Endothelial cell of umbilical vein (primary cell): ENCODE data around the gene SAMD10. TPM values are rescaled to one million over a fixed set of nuclear protein-coding genes. Genes with fewer than 3 reads are reported as not detected.

Source experiments
- BruUV-seq: library from RNA; stranded (reverse); fragments of 400-500 nt; replicated peaks from 2 replicates; lab custom pipeline; 2021; lab: Mats Ljungman, UMichigan
- CTCF ChIA-PET: fragments of 300-600, 350-600 bp; sonication (Branson Sonifier 250); formaldehyde crosslinking; loops from one replicate; lab custom pipeline; 2021; ENCODE audit warnings: antibody characterized with exemption, inconsistent platforms; lab: Charles Lee
- POLR2A ChIA-PET: fragments of 300-600, 350-600 bp; sonication (Branson Sonifier 250); formaldehyde crosslinking; loops from one replicate; lab custom pipeline; 2021; ENCODE audit warnings: antibody characterized with exemption, inconsistent platforms; lab: Charles Lee
- DNase-seq: peaks from one replicate; pipeline ENCODE4 v3.0.0-alpha.2; 2011; ENCODE audit warnings: low read depth, low spot score
- FAIRE-seq: peaks from 2 replicates; lab custom pipeline; 2011; peaks lifted over from hg19 to GRCh38; lab: Jason Lieb, UNC
- H2AFZ ChIP-seq: 2 replicates; pipeline ENCODE4 v1.6.0; 2012; ENCODE audit warnings: low read depth, low read length, control low read depth, inconsistent platforms
- H3K27ac ChIP-seq: 2 replicates; pipeline ENCODE4 v1.5.1; 2011; ENCODE audit warnings: low read depth, mild to moderate bottlenecking, control low read depth, low read length, moderate library complexity; ENCODE audit not compliant: insufficient read depth
- H3K27me3 ChIP-seq, 2 experiments: 2 replicates each; pipeline versions ENCODE4 v1.6.0 to v1.6.1; 2011; ENCODE audit warnings: low read length in 2 of 2, mixed read lengths in 1 of 2; ENCODE audit not compliant: control insufficient read depth in 2 of 2, insufficient read depth in 2 of 2
- H3K36me3 ChIP-seq, 2 experiments: 2 replicates in 1 of 2; 3 replicates in 1 of 2; pipeline ENCODE4 v1.5.1; 2011; ENCODE audit warnings: low read length in 2 of 2, mild to moderate bottlenecking in 1 of 2, moderate library complexity in 1 of 2; ENCODE audit not compliant: control insufficient read depth in 2 of 2, insufficient read depth in 2 of 2; ENCODE audit errors: extremely low read depth in 1 of 2
- H3K4me1 ChIP-seq: 3 replicates; pipeline ENCODE4 v1.5.1; 2011; ENCODE audit warnings: mild to moderate bottlenecking, low read length; ENCODE audit not compliant: control insufficient read depth, insufficient read depth; ENCODE audit errors: extremely low read depth
- H3K4me2 ChIP-seq: 2 replicates; pipeline ENCODE4 v1.6.1; 2011; ENCODE audit warnings: low read length, control low read depth, mixed read lengths; ENCODE audit not compliant: insufficient read depth
- H3K4me3 ChIP-seq, 3 experiments: fragments of 200-600 bp in 1 of 3; sonication (generic), shearing (Covaris generic) in 1 of 3; replicated peaks in 1 of 3; 2 replicates each; pipeline ENCODE4 v1.5.1; 2011 to 2016; ENCODE audit warnings: control low read depth in 3 of 3, low read length in 3 of 3, mild to moderate bottlenecking in 2 of 3, inconsistent platforms in 1 of 3, low read depth in 1 of 3, moderate library complexity in 1 of 3; ENCODE audit not compliant: insufficient read depth in 1 of 3
- H3K79me2 ChIP-seq: 2 replicates; pipeline ENCODE4 v1.6.0; 2012; ENCODE audit warnings: low read length, inconsistent platforms; ENCODE audit not compliant: control insufficient read depth, insufficient read depth
- H3K9ac ChIP-seq: replicated peaks from 2 replicates; pipeline ENCODE3; 2011; ENCODE audit warnings: low read length, control low read depth; ENCODE audit not compliant: insufficient read depth; ENCODE audit errors: extremely low read depth
- H3K9me1 ChIP-seq: replicated peaks from 3 replicates; pipeline ENCODE4 v1.6.0; 2011; ENCODE audit warnings: mild to moderate bottlenecking, low read length; ENCODE audit not compliant: control insufficient read depth, insufficient read depth; ENCODE audit errors: extremely low read depth
- H3K9me3 ChIP-seq: replicated peaks from 2 replicates; pipeline ENCODE4 v1.5.1; 2012; ENCODE audit warnings: low read length, inconsistent platforms; ENCODE audit not compliant: control insufficient read depth, insufficient read depth
- H4K20me1 ChIP-seq: replicated peaks from 2 replicates; pipeline ENCODE3; 2011; ENCODE audit warnings: mild to moderate bottlenecking, low read length; ENCODE audit not compliant: control insufficient read depth, insufficient read depth; ENCODE audit errors: extremely low read depth
- EZH2 ChIP-seq: IDR thresholded peaks from 2 replicates; pipeline ENCODE4 v1.6.1; 2012; ENCODE audit warnings: borderline replicate concordance, low read depth, mild to moderate bottlenecking, moderate library complexity, low read length, inconsistent platforms; ENCODE audit not compliant: severe bottlenecking
- FOS ChIP-seq: IDR thresholded peaks from 2 replicates; pipeline ENCODE4 v1.6.1; 2011; ENCODE audit warnings: mild to moderate bottlenecking, low read length, moderate library complexity, borderline replicate concordance; ENCODE audit not compliant: insufficient read depth
- GATA2 ChIP-seq: IDR thresholded peaks from 2 replicates; pipeline ENCODE4 v1.7.0; 2011; ENCODE audit warnings: low read depth, mild to moderate bottlenecking, moderate library complexity, mixed read lengths, low read length; ENCODE audit not compliant: insufficient read length, insufficient read depth
- JUN ChIP-seq: IDR thresholded peaks from 2 replicates; pipeline ENCODE4 v1.6.1; 2011; ENCODE audit warnings: borderline replicate concordance, low read depth; ENCODE audit not compliant: insufficient read length, insufficient read depth
- MYC ChIP-seq: IDR thresholded peaks from one replicate; pipeline ENCODE4 v1.6.1; 2011; ENCODE audit warnings: mild to moderate bottlenecking, low read depth, low read length
- POLR2AphosphoS5 ChIP-seq: IDR thresholded peaks from 2 replicates; pipeline ENCODE4 v1.6.1; 2012; ENCODE audit warnings: low read depth, mild to moderate bottlenecking, control low read depth, low read length, moderate library complexity; ENCODE audit not compliant: insufficient read depth
- dilution Hi-C: fragments of 300-500 bp; cut with MboI; formaldehyde crosslinking; loops from one replicate; pipeline ENCODE4 v1.15.0; 2019; ENCODE audit warnings: low sequenced_read_pairs; ENCODE audit not compliant: extremely low pct_ligation_motif_present
- intact Hi-C: fragments of 100-400 bp; cut with micrococcal nuclease; formaldehyde crosslinking; loops from one replicate; pipeline ENCODE4 v1.10.0; 2022
- polyA plus RNA-seq, 4 experiments: library from polyadenylated mRNA; depleted of rRNA in 3 of 4; stranded (reverse) in 3 of 4; unstranded in 1 of 4; fragments of >200 nt; gene quantifications; 2 replicates each; pipeline versions ENCODE4 v1.2.1 to v1.2.3, GENCODE V29; 2011 to 2012; ENCODE audit warnings: missing spikeins in 1 of 4
- total RNA-seq: library from RNA; stranded (reverse); gene quantifications from 2 replicates; pipeline ENCODE4 v1.2.3, GENCODE V29; 2021
- TF ChIP-seq, protein P1 (sequence below): IDR thresholded peaks from 2 replicates; pipeline ENCODE4 v1.6.1; 2011; ENCODE audit not compliant: insufficient read depth, insufficient read length
- TF ChIP-seq, protein P2 (sequence below), 2 donors: IDR thresholded peaks; 1 replicate in 1 of 2; 2 replicates in 1 of 2; pipeline ENCODE4 v1.5.1; 2011; ENCODE audit warnings: low read length in 2 of 2, mild to moderate bottlenecking in 2 of 2, moderate library complexity in 2 of 2, control low read depth in 1 of 2, inconsistent platforms in 1 of 2, low read depth in 1 of 2; ENCODE audit not compliant: insufficient read depth in 1 of 2; ENCODE audit errors: extremely low read depth in 1 of 2

Gene SAMD10
- total and polyA plus RNA-seq, 2 donors (not counting 3 experiments of a cell fraction or from before 2014, with no cell fraction given), result 4.7 to 5.3 TPM

GRCh38 chr20:63945921-63946920 lies 33.2 kb downstream of the SAMD10 start:
- H3K4me3 ChIP-seq, result no peak overlapping the region
- H3K9me1 ChIP-seq, result no peaks in the 10 kb centered on the region
- H3K36me3 ChIP-seq, result peaks cover 3 to 32% of the 10 kb centered on the region in 2 experiments
- H3K4me1 ChIP-seq, result peaks cover 26% of the 10 kb centered on the region
- no peaks in the 10 kb centered on the region for H3K9me3 ChIP-seq
- DNase-seq (no peak), FAIRE-seq (no peak)
- TF ChIP-seq POLR2AphosphoS5 (no peak), JUN (no peak), EZH2 (no peak), FOS (no peak), MYC (no peak), GATA2 (no peak)
- TF ChIP-seq, protein P1, sequence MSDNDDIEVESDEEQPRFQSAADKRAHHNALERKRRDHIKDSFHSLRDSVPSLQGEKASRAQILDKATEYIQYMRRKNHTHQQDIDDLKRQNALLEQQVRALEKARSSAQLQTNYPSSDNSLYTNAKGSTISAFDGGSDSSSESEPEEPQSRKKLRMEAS, result no peak
- TF ChIP-seq, protein P2, sequence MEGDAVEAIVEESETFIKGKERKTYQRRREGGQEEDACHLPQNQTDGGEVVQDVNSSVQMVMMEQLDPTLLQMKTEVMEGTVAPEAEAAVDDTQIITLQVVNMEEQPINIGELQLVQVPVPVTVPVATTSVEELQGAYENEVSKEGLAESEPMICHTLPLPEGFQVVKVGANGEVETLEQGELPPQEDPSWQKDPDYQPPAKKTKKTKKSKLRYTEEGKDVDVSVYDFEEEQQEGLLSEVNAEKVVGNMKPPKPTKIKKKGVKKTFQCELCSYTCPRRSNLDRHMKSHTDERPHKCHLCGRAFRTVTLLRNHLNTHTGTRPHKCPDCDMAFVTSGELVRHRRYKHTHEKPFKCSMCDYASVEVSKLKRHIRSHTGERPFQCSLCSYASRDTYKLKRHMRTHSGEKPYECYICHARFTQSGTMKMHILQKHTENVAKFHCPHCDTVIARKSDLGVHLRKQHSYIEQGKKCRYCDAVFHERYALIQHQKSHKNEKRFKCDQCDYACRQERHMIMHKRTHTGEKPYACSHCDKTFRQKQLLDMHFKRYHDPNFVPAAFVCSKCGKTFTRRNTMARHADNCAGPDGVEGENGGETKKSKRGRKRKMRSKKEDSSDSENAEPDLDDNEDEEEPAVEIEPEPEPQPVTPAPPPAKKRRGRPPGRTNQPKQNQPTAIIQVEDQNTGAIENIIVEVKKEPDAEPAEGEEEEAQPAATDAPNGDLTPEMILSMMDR (IDR thresholded peaks at IDR 0.05; ENCODE audit: extremely low read depth in 1 of 2, insufficient read depth in 1 of 2, low read depth in 1 of 2, low read length in 2 of 2), result no peak
- intact Hi-C loops (no loop called here), dilution Hi-C loops (no loop called here)
- no peak overlapping the region for H3K4me2 ChIP-seq
- no peak overlapping the region for H3K9ac ChIP-seq
- BruUV-seq, result no TSS peak
- POLR2A ChIA-PET, result no interaction called here
- H2AFZ ChIP-seq, result no peak overlapping the region
- H3K79me2 ChIP-seq, result peaks cover 31% of the 10 kb centered on the region
- CTCF ChIA-PET, result no interaction called here
- H4K20me1 ChIP-seq, result no peaks in the 10 kb centered on the region
- H3K27me3 ChIP-seq, result no peaks in the 10 kb centered on the region
- no peak overlapping the region for H3K27ac ChIP-seq
